HG03095 (cell line): ENCODE results near the gene ZDHHC13.

Experiments
- ATAC-seq: cut with Tn5 transposase; IDR thresholded peaks from one replicate; pipeline ENCODE4 v1.9.1; 2021; ENCODE audit warnings: moderate library complexity; ENCODE audit not compliant: unreplicated experiment

The ZDHHC13 gene

GRCh38 chr11:19200410-19201201 lies 83.6 kb downstream of the ZDHHC13 start:
- ATAC-seq = no peak

- ATAC-seq = no peak
Observed at GRCh38 chr11:19201737-19202605, 85.0 kb downstream of the ZDHHC13 start, which contains the start of gene CSRP3. CSRP3 (minus strand) TSS chr11:19201983; CDS start chr11:19192448, 9,535 bp downstream.

GRCh38 chr11:19204836-19205235 lies 87.9 kb downstream of the ZDHHC13 start:
- ATAC-seq = no peak

GRCh38 chr11:19208181-19208580 lies 91.2 kb downstream of the ZDHHC13 start:
- no peak for ATAC-seq

GRCh38 chr11:19208959-19209546 lies 92.1 kb downstream of the ZDHHC13 start:
- no peak for ATAC-seq

- ATAC-seq = no peak
Observed at GRCh38 chr11:19209617-19210370, 92.8 kb downstream of the ZDHHC13 start.

GRCh38 chr11:19216021-19216420 lies 99.1 kb downstream of the ZDHHC13 start:
- ATAC-seq = no peak

- no peak for ATAC-seq
Observed at GRCh38 chr11:19216709-19217374, 99.9 kb downstream of the ZDHHC13 start.

GRCh38 chr11:19218216-19218615 lies 101.2 kb downstream of the ZDHHC13 start:
- ATAC-seq = no peak

- no peak for ATAC-seq
Observed at GRCh38 chr11:19218786-19219460, 102.0 kb downstream of the ZDHHC13 start.

- no peak for ATAC-seq
Observed at GRCh38 chr11:19220903-19221724, 104.1 kb downstream of the ZDHHC13 start.

- ATAC-seq = no peak
Observed at GRCh38 chr11:19225123-19225522, 108.2 kb downstream of the ZDHHC13 start.

GRCh38 chr11:19225581-19225980 lies 108.6 kb downstream of the ZDHHC13 start:
- ATAC-seq = no peak
